ENCODE data around the gene SLC22A5. TPM values are rescaled to one million over a fixed set of nuclear protein-coding genes. Genes with fewer than 3 reads are reported as not detected.

Gene SLC22A5
- total and polyA plus RNA-seq, 12 donors: 10.3 to 36.8 (median 13.8) TPM

DNA sequence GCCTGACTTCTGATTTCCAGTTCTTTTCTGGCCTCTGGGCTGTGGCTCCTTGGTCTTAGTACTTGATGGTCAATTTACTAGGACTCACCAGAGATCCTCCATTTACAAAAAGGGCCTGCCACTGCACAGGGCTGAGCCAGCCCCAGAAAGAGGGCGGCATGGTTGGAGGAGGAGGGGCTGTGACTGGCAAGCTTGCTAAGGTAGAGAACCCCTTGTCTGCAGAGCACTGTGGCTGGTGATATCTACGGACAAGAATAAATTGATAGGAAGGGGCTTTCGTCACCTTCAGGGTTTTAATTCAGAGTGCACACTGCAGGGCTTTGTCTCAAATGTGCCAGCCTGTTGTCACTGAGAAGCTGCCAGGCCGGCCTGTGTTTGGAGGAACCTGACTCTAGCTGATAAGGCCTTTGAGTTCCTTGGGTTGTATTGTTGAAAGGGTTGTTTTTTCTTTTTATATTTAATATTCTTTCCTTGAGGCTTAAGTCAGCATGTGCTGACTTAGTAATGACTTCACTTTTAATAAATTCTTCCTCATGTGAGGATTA is 15.1 kb downstream of the SLC22A5 start:
- Histone ChIP-seq H3K27ac (peak overlapping the region in 1 of 10 donors; percentile 35), H3K4me3 (no peak overlapping the region), H3K4me1 (peaks cover 18 to 52% (median 46%) of the 10 kb centered on the region in 9 donors), H3K27me3 (no peaks in the 10 kb centered on the region), H3K9me3 (no peaks in the 10 kb centered on the region), H3K36me3 (peaks cover 0 to 17% (median 0%) of the 10 kb centered on the region in 9 donors)
- 60 to 67% methylated on average over 4 of the region's 4 CpGs for WGBS, 2 donors
- DNase-seq: no peak
- ATAC-seq: peak in 1 of 8 donors; percentile 7
- intact Hi-C loops (cut with DNase I): loop anchor here in 9 of 10 donors (2.0 to 10.0 kb wide), 11 partner anchors 118 to 500 kb away; partner anchors contain the start of genes IL3 (in 1 of the 9) and SOWAHA (in 1 of the 9)
- TF ChIP-seq, protein P1, sequence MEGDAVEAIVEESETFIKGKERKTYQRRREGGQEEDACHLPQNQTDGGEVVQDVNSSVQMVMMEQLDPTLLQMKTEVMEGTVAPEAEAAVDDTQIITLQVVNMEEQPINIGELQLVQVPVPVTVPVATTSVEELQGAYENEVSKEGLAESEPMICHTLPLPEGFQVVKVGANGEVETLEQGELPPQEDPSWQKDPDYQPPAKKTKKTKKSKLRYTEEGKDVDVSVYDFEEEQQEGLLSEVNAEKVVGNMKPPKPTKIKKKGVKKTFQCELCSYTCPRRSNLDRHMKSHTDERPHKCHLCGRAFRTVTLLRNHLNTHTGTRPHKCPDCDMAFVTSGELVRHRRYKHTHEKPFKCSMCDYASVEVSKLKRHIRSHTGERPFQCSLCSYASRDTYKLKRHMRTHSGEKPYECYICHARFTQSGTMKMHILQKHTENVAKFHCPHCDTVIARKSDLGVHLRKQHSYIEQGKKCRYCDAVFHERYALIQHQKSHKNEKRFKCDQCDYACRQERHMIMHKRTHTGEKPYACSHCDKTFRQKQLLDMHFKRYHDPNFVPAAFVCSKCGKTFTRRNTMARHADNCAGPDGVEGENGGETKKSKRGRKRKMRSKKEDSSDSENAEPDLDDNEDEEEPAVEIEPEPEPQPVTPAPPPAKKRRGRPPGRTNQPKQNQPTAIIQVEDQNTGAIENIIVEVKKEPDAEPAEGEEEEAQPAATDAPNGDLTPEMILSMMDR (IDR thresholded peaks at IDR 0.05): no peak

DNA sequence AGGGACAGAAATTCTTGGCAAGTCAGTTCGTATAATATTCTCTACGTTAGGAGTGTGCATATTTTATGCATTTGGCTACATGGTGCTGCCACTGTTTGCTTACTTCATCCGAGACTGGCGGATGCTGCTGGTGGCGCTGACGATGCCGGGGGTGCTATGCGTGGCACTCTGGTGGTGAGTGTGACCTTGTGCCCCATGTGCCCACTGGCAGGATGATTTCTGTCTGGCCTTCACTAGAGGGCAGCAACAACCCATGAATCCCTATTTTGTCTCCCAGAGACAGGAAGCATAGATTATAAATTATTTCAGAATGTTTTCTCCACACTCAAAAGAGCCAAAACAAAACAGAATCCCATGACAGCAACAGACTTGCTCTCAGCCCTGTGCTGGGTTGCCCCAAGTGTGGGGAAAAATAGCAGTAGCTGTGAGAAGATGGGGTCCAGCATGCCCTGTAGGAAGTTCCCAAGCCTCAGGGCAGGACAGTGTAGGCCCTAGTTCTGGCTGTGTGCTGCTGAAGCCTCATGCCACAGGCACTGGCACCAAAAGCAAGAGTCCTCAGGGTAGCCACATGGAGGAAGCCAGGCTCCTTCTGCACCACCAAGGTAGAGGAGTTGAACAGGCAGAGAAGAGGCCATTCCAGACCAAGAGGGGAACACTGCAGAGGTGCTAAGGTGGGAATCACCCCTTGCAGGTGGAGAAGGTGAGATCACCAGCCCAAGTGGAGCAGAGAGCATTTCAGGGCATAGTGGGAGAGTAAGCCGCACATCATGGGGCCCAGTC is 16.0 kb downstream of the SLC22A5 start:
- H3K4me1 ChIP-seq: peaks cover 18 to 62% (median 55%) of the 10 kb centered on the region in 9 donors
- H3K36me3 ChIP-seq: peaks cover 0 to 14% (median 4%) of the 10 kb centered on the region in 9 donors
- peak overlapping the region in 6 of 10 donors; percentile 6 to 95 (median 32) for H3K27ac ChIP-seq
- no peaks in the 10 kb centered on the region for H3K9me3 ChIP-seq
- TF ChIP-seq, protein P1 (IDR thresholded peaks at IDR 0.05): peak; percentile 39 to 84 (median 77)
- intact Hi-C loops (cut with DNase I): loop anchor here (1.0 to 10.0 kb wide), 14 partner anchors 25 to 499 kb away; partner anchors contain the start of genes IL3 (in 1 of the 10) and SOWAHA (in 1 of the 10)
- H3K27me3 ChIP-seq: no peaks in the 10 kb centered on the region
- ATAC-seq: peak; percentile 16 to 67 (median 48)
- peak in 1 of 2 donors; percentile 65 for DNase-seq
- 36 to 42% methylated on average over 9 of the region's 9 CpGs for WGBS, 2 donors
- no peak overlapping the region for H3K4me3 ChIP-seq

DNA sequence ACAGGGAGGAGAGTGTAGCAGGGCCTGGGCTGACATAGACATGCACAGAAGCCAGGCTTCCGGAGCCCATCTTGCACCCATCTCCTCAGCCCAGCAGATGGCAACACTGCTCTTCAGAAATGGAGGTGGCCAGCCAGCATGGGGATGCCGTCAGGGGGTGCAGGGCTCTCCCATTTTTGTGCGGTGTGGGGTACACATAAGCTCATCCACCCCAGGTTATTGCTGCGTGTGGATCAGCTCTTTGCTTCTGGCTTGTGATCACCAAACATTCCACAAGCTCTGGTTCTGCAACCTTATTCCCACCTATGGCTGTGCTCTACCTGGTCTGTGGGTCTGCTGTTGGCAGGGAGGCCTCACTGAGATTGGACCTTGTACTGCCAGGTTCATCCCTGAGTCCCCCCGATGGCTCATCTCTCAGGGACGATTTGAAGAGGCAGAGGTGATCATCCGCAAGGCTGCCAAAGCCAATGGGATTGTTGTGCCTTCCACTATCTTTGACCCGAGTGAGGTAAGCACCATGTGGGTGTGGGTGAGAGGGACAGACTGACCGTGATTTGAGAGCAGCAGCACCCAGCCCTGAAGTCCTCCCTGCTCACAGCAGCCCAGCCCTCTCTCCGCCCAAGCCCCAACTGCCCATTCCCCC is 17.3 kb downstream of the SLC22A5 start:
- H3K9me3 ChIP-seq: no peaks in the 10 kb centered on the region
- TF ChIP-seq, protein P1 (IDR thresholded peaks at IDR 0.05): peak; percentile 66 to 93 (median 87)
- ATAC-seq (peak; percentile 76 to 94 (median 88)), DNase-seq (peak; percentile 65 to 77)
- H3K4me1 ChIP-seq: peaks cover 18 to 68% (median 58%) of the 10 kb centered on the region in 9 donors
- WGBS, 2 donors: 28 to 36% methylated on average over 10 of the region's 10 CpGs
- H3K36me3 ChIP-seq: peaks cover 0 to 15% (median 0%) of the 10 kb centered on the region in 9 donors
- peak overlapping the region in 9 of 10 donors; percentile 70 to 95 (median 85) for H3K27ac ChIP-seq
- H3K27me3 ChIP-seq: no peaks in the 10 kb centered on the region
- intact Hi-C loops (cut with DNase I): loop anchor here (1.0 to 10.0 kb wide), 14 partner anchors 24 to 498 kb away; partner anchors contain the start of genes IL3 (in 1 of the 10) and SOWAHA (in 1 of the 10)
- no peak overlapping the region for H3K4me3 ChIP-seq

Data from heart right ventricle (tissue), 16 donors.